NT2/D1 (cell line): Measurements from ENCODE around the gene BDNF.

ENCODE experiments used
- SUZ12 ChIP-seq: IDR thresholded peaks from 2 replicates; pipeline ENCODE4 v1.6.1; 2011; ENCODE audit not compliant: insufficient read length, insufficient read depth; ENCODE audit errors: extremely low read depth
- ZNF274 ChIP-seq: IDR thresholded peaks from 2 replicates; pipeline ENCODE4 v1.6.1; 2011; ENCODE audit warnings: mild to moderate bottlenecking, low read depth, low read length

DNA sequence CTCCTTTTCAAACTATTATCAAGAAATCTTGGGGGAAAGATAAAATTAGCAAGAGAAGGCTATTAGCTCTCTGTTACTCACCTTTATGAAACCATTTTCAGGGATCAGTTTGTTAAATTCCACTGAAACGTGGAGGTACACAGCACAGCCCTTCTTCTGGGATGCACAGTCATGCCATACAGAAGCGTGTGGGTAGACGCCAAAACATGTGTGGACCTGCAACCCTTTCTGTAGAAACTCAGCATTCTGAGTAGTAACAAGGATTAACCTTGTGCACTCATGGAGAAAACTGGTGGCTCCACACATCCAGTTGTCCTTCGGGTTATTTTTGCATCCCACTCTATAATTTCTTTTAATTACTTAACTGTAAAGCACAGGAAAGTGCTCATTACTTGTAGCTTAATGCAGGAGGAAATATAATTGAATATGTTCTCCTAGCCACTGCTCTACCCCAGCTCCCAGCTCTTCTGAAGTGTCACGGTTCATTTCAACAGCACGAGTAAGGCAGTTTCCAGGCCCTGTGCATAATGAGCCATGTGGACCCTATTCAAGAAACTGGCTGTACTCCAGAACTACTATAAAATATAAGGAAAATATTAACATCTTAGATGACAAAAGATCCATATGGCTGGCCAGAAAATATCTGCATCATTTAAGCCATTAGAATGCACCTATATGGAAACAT, 26.1 kb downstream of the BDNF start:
- TF ChIP-seq SUZ12: no peak
- TF ChIP-seq ZNF274: no peak
